K562 (cell line): Measurements from ENCODE around the gene BIRC7. TPM values are rescaled to one million over a fixed set of nuclear protein-coding genes. Genes with fewer than 3 reads are reported as not detected.

Experiments
- ATAC-seq: fragments of 200-7000 bp; cut with Tn5 transposase; 3 replicates; pipeline ENCODE4 v1.9.1; 2020; ENCODE audit warnings: moderate library complexity
- BruUV-seq: library from RNA; stranded (reverse); fragments of 400-500 nt; replicated peaks from 2 replicates; lab custom pipeline; 2021; lab: Mats Ljungman, UMichigan
- CTCF ChIA-PET: fragments of 300-600 bp; formaldehyde crosslinking; extraction: SDS; loops from one replicate; lab custom pipeline; 2021; ENCODE audit warnings: low intra/inter-chr PET ratio; lab: Yijun Ruan, JAX
- POLR2A ChIA-PET: fragments of 300-600, 350-650 bp; sonication (Branson Sonifier 250); formaldehyde crosslinking; extraction: SDS; loops from one replicate; lab custom pipeline; 2021; ENCODE audit warnings: antibody characterized with exemption, inconsistent platforms; lab: Yijun Ruan, JAX
- DNase-seq, 4 experiments: peaks; one replicate each; pipeline versions ENCODE4 v3.0.0 to v3.0.0-alpha.2; 2011 to 2018; ENCODE audit warnings: low spot score in 3 of 4, mixed read lengths in 3 of 4; ENCODE audit errors: extremely low read depth in 1 of 4
- FAIRE-seq: peaks from 2 replicates; lab custom pipeline; 2011; peaks lifted over from hg19 to GRCh38; lab: Jason Lieb, UNC
- H2AFZ ChIP-seq: 2 replicates; pipeline ENCODE4 v1.6.0; 2011; ENCODE audit warnings: low read depth, low read length, control low read depth, inconsistent platforms
- H3K27ac ChIP-seq: fragments of 200-600 bp; 3 replicates; pipeline ENCODE4 v1.8.0; 2011; ENCODE audit warnings: low read depth, mild to moderate bottlenecking, control low read depth, inconsistent platforms, low read length, moderate library complexity, mixed read lengths; ENCODE audit errors: extremely low read depth
- H3K27me3 ChIP-seq, 2 experiments: fragments of 300-600 bp in 1 of 2; 2 replicates in 1 of 2; 3 replicates in 1 of 2; pipeline versions ENCODE4 v1.6.0 to v1.8.0; 2011; ENCODE audit warnings: inconsistent platforms in 2 of 2, low read length in 2 of 2, mild to moderate bottlenecking in 1 of 2, mixed read lengths in 1 of 2, moderate library complexity in 1 of 2; ENCODE audit not compliant: control insufficient read depth in 2 of 2, insufficient read depth in 2 of 2
- H3K36me3 ChIP-seq: fragments of 300-600 bp; 3 replicates; pipeline ENCODE4 v1.8.0; 2011; ENCODE audit warnings: mild to moderate bottlenecking, low read length, inconsistent platforms; ENCODE audit not compliant: control insufficient read depth, insufficient read depth
- H3K4me1 ChIP-seq, 2 experiments: fragments of 200-600 bp in 1 of 2; replicated peaks in 1 of 2; 2 replicates in 1 of 2; 3 replicates in 1 of 2; pipeline versions ENCODE4 v1.5.1 to v1.8.0; 2011; ENCODE audit warnings: inconsistent platforms in 2 of 2, low read length in 2 of 2, mild to moderate bottlenecking in 1 of 2, mixed read lengths in 1 of 2, moderate library complexity in 1 of 2; ENCODE audit not compliant: control insufficient read depth in 2 of 2, insufficient read depth in 2 of 2
- H3K4me2 ChIP-seq: 2 replicates; pipeline ENCODE4 v1.6.1; 2011; ENCODE audit warnings: low read length, control low read depth, inconsistent platforms, mixed read lengths; ENCODE audit not compliant: insufficient read depth
- H3K4me3 ChIP-seq: fragments of 200-600 bp; sonication (generic), shearing (Covaris generic); 2 replicates; pipeline ENCODE4 v1.5.1; 2016; ENCODE audit warnings: control low read depth, inconsistent platforms
- H3K79me2 ChIP-seq: fragments of 200-600 bp; 3 replicates; pipeline ENCODE4 v1.8.0; 2011; ENCODE audit warnings: low read length, inconsistent platforms; ENCODE audit not compliant: control insufficient read depth, insufficient read depth
- H3K9ac ChIP-seq, 2 experiments: 2 replicates each; pipeline versions ENCODE4 v1.6.0 to v1.6.1; 2011; ENCODE audit warnings: low read depth in 2 of 2, low read length in 2 of 2, control low read depth in 1 of 2, inconsistent platforms in 1 of 2, mild to moderate bottlenecking in 1 of 2, mixed read lengths in 1 of 2; ENCODE audit not compliant: insufficient read depth in 1 of 2
- H3K9me1 ChIP-seq: one replicate; pipeline ENCODE4 v1.6.0; 2011; ENCODE audit warnings: inconsistent platforms, mild to moderate bottlenecking, low read length, moderate library complexity; ENCODE audit not compliant: control insufficient read depth, insufficient read depth
- H3K9me3 ChIP-seq: replicated peaks from 2 replicates; pipeline ENCODE4 v1.5.1; 2011; ENCODE audit warnings: low read depth, low read length, inconsistent platforms; ENCODE audit not compliant: control insufficient read depth, insufficient read depth
- H4K20me1 ChIP-seq: replicated peaks from 2 replicates; pipeline ENCODE4 v1.6.1; 2011; ENCODE audit warnings: low read length, inconsistent platforms, mixed read lengths; ENCODE audit not compliant: control insufficient read depth, insufficient read depth
- ASH1L ChIP-seq: fragments of 450-650 bp; IDR thresholded peaks from 2 replicates; pipeline ENCODE4 v1.6.1; 2018; ENCODE audit warnings: borderline replicate concordance, mild to moderate bottlenecking, low read depth; ENCODE audit not compliant: partially characterized antibody
- ATF7 ChIP-seq: fragments of 450-650 bp; IDR thresholded peaks from 2 replicates; pipeline ENCODE4 v1.7.1; 2014; ENCODE audit warnings: mild to moderate bottlenecking, moderate library complexity
- DACH1 ChIP-seq: fragments of 450-650 bp; IDR thresholded peaks from 2 replicates; pipeline ENCODE4 v1.6.1; 2018; ENCODE audit not compliant: partially characterized antibody
- DLX4 ChIP-seq: fragments of 250-450 bp; sonication (Bioruptor Pico); IDR thresholded peaks from 2 replicates; pipeline ENCODE4 v1.6.1; 2021; ENCODE audit warnings: mild to moderate bottlenecking
- DNMT1 ChIP-seq: fragments of 450-650 bp; IDR thresholded peaks from 2 replicates; pipeline ENCODE4 v1.6.1; 2016; ENCODE audit warnings: antibody characterized with exemption, mild to moderate bottlenecking
- E2F3 ChIP-seq: fragments of 250-450 bp; sonication (Bioruptor Pico); IDR thresholded peaks from 2 replicates; pipeline ENCODE4 v1.4.0; 2020; ENCODE audit warnings: mild to moderate bottlenecking
- FOXK1 ChIP-seq: sonication (generic); formaldehyde crosslinking; IDR thresholded peaks from 2 replicates; pipeline ENCODE4 v1.8.0; 2022; ENCODE audit warnings: missing genetic modification reagents, mild to moderate bottlenecking, borderline replicate concordance
- GABPA ChIP-seq: fragments of 200-800 bp; sonication (Bioruptor generic); conservative IDR thresholded peaks from 2 replicates; pipeline ENCODE4 v1.6.1; 2016; ENCODE audit warnings: low read depth, missing genetic modification characterization, missing compliant biosample characterization
- IFI16 ChIP-seq: fragments of 250-450 bp; sonication (Bioruptor Pico); IDR thresholded peaks from 2 replicates; pipeline ENCODE4 v2.1.2; 2022; ENCODE audit warnings: mild to moderate bottlenecking, inconsistent platforms
- MEIS2 ChIP-seq: fragments of 450-650 bp; IDR thresholded peaks from 2 replicates; pipeline ENCODE4 v1.6.1; 2014; ENCODE audit warnings: mild to moderate bottlenecking; ENCODE audit not compliant: partially characterized antibody
- PRMT5 ChIP-seq: sonication (generic); formaldehyde crosslinking; IDR thresholded peaks from 2 replicates; pipeline ENCODE4 v1.5.0; 2020; ENCODE audit warnings: missing genetic modification reagents
- TBP ChIP-seq: optimal IDR thresholded peaks from 2 replicates; pipeline ENCODE3; 2011; ENCODE audit warnings: low read depth, low read length, improper control_type of control experiment
- TEAD2 ChIP-seq: fragments of 450-650 bp; IDR thresholded peaks from 2 replicates; pipeline ENCODE4 v1.6.1; 2016; ENCODE audit warnings: missing genetic modification characterization, control low read depth, missing compliant biosample characterization
- ZNF431 ChIP-seq: sonication (generic); formaldehyde crosslinking; IDR thresholded peaks from 2 replicates; pipeline ENCODE4 v1.8.0; 2022; ENCODE audit warnings: mild to moderate bottlenecking, missing genetic modification reagents
- WGBS: fragments of 100-300 bp; shearing (Covaris generic); methylation state at CpG from one replicate; pipeline ENCODE4 v1.1.6; 2016; ENCODE audit warnings: low coverage, mixed read lengths; ENCODE audit not compliant: insufficient coverage; ENCODE audit errors: missing lambda C conversion rate; 5-methylcytosine and 5-hydroxymethylcytosine counted together
- in situ Hi-C: fragments of 300-500 bp; cut with MboI; formaldehyde crosslinking; loops from 4 replicates; pipeline ENCODE4 v1.15.0; 2018; ENCODE audit warnings: inconsistent platforms, mixed read lengths
- intact Hi-C: fragments of 100-400 bp; cut with micrococcal nuclease; formaldehyde crosslinking; loops from 2 replicates; pipeline ENCODE4 v1.14.2; 2022
- polyA plus RNA-seq, 8 experiments: library from polyadenylated mRNA; depleted of rRNA in 4 of 8; stranded (reverse) in 5 of 8; unstranded in 3 of 8; fragments of >200 nt; fragmentation: Nextera tagmentation in 2 of 8; fragmentation: Illumina TruSeq in 1 of 8; extraction: Ambion mirVana in 2 of 8; extraction: Trizol in 1 of 8; gene quantifications; 2 replicates each; pipeline versions ENCODE4 v1.2.1 to v1.2.3, GENCODE V29; 2011 to 2014; ENCODE audit warnings: inconsistent platforms in 1 of 8, missing spikeins in 1 of 8
- total RNA-seq, 7 experiments: library from RNA; depleted of rRNA in 6 of 7; stranded (reverse); fragments of >200 nt in 6 of 7; fragmentation: Illumina TruSeq in 2 of 7; extraction: Trizol in 2 of 7; gene quantifications; 2 replicates each; pipeline versions ENCODE4 v1.2.1 to v1.2.3, GENCODE V29; 2011 to 2021; ENCODE audit warnings: low replicate concordance in 1 of 7
- TF ChIP-seq, protein P1 (sequence below): IDR thresholded peaks from 2 replicates; pipeline ENCODE4 v1.6.1; 2012; ENCODE audit warnings: low read depth, low read length, improper control_type of control experiment, borderline replicate concordance
- TF ChIP-seq, protein P2 (sequence below): fragments of 450-650 bp; formaldehyde crosslinking; IDR thresholded peaks from 2 replicates; pipeline ENCODE4 v1.4.0; 2020; ENCODE audit warnings: mild to moderate bottlenecking, moderate library complexity

Gene BIRC7
- total and polyA plus RNA-seq, 9 of the 15 experiments (the other 6 are each of a cell fraction or from before 2014, with no cell fraction given), result 0.14 to 0.19 (median 0.16) TPM; not detected in 5

DNA sequence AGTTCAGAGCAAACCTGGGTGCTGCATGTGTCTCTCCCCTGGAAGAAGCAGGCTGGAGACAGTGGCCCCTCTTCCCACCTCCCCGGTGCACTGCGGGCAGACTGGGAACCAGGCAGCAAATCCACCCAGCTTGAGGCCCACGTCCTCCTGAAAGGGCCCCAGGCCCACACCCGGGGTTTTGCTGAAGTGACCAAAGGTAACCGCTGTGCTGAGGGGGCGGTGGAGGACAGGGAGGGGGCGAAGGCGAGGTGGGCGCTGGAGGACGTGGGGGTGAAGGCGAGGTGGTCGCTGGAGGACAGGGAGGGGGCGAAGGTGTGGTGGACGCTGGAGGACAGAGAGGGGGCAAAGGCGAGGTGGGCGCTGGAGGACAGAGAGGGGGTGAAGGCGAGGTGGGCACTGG lies 1.8 kb upstream of the BIRC7 start:
- Histone ChIP-seq H3K36me3 (no peaks in the 10 kb centered on the region), H3K9me3 (no peaks in the 10 kb centered on the region), H3K9ac (no peak overlapping the region; a peak in 1 of 4 replicates)
- POLR2A ChIA-PET, result interaction anchor here (1.0 to 1.3 kb wide), 2 partner anchors 19 to 47 kb away, joined by 3 read pairs; no protein-coding TSS in a partner anchor
- no peak for ATAC-seq
- intact Hi-C loops, result no loop called here
- no peak for TF ChIP-seq MEIS2
- no peak for TF ChIP-seq E2F3 (CRISPR knock-in tag)
- no peak for TF ChIP-seq ZNF431
- TF ChIP-seq DACH1, result no peak
- no peak for TF ChIP-seq ASH1L
- no peak for TF ChIP-seq GABPA (tag)
- TF ChIP-seq, protein P1, sequence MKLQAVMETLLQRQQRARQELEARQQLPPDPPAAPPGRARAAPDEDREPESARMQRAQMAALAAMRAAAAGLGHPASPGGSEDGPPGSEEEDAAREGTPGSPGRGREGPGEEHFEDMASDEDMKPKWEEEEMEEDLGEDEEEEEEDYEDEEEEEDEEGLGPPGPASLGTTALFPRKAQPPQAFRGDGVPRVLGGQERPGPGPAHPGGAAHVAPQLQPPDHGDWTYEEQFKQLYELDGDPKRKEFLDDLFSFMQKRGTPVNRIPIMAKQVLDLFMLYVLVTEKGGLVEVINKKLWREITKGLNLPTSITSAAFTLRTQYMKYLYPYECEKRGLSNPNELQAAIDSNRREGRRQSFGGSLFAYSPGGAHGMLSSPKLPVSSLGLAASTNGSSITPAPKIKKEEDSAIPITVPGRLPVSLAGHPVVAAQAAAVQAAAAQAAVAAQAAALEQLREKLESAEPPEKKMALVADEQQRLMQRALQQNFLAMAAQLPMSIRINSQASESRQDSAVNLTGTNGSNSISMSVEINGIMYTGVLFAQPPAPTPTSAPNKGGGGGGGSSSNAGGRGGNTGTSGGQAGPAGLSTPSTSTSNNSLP, result no peak
- TF ChIP-seq IFI16 (CRISPR knock-in tag), result no peak
- no peak for TF ChIP-seq DNMT1
- TF ChIP-seq FOXK1 (CRISPR knock-in tag), result no peak
- TF ChIP-seq, protein P2, sequence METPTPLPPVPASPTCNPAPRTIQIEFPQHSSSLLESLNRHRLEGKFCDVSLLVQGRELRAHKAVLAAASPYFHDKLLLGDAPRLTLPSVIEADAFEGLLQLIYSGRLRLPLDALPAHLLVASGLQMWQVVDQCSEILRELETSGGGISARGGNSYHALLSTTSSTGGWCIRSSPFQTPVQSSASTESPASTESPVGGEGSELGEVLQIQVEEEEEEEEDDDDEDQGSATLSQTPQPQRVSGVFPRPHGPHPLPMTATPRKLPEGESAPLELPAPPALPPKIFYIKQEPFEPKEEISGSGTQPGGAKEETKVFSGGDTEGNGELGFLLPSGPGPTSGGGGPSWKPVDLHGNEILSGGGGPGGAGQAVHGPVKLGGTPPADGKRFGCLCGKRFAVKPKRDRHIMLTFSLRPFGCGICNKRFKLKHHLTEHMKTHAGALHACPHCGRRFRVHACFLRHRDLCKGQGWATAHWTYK (CRISPR knock-in tag), result no peak
- TF ChIP-seq DLX4 (CRISPR knock-in tag), result no peak
- no peak for TF ChIP-seq TEAD2 (tag)
- TF ChIP-seq ATF7, result no peak
- no peak for TF ChIP-seq TBP
- no peak for TF ChIP-seq PRMT5 (CRISPR knock-in tag)
- TF ChIP-seq, all 486 proteins: peak for 0
- Histone ChIP-seq H3K4me1 (peaks cover 0 to 40% of the 10 kb centered on the region in 2 experiments; a peak in 3 of 5 replicates), H3K27me3 (peaks cover 30 to 54% of the 10 kb centered on the region in 2 experiments; a peak in 4 of 5 replicates), H2AFZ (no peak overlapping the region), H3K27ac (no peak overlapping the region), H3K4me2 (no peak overlapping the region), H4K20me1 (no peaks in the 10 kb centered on the region), H3K9me1 (no peaks in the 10 kb centered on the region), H3K4me3 (no peak overlapping the region), H3K79me2 (no peaks in the 10 kb centered on the region)
- FAIRE-seq (no peak), DNase-seq (no peak)
- CTCF ChIA-PET, result no interaction called here
- in situ Hi-C loops, result no loop called here
- 35% methylated on average over 4 of the region's 17 CpGs for WGBS
- no TSS peak for BruUV-seq
